22Rv1 (cell line): ENCODE data around the gene LRBA.

Source experiments
- H3K27ac ChIP-seq: fragments of 450-650 bp; 2 replicates; pipeline ENCODE4 v1.5.1; 2017
- CTCF ChIP-seq: fragments of 450-650 bp; IDR thresholded peaks from 2 replicates; pipeline ENCODE4 v1.5.1; 2017; ENCODE audit warnings: mild to moderate bottlenecking
- ZFX ChIP-seq: fragments of 450-650 bp; IDR thresholded peaks from 2 replicates; pipeline ENCODE4 v1.6.1; 2017; ENCODE audit warnings: antibody characterized with exemption, borderline replicate concordance

LRBA gene

DNA sequence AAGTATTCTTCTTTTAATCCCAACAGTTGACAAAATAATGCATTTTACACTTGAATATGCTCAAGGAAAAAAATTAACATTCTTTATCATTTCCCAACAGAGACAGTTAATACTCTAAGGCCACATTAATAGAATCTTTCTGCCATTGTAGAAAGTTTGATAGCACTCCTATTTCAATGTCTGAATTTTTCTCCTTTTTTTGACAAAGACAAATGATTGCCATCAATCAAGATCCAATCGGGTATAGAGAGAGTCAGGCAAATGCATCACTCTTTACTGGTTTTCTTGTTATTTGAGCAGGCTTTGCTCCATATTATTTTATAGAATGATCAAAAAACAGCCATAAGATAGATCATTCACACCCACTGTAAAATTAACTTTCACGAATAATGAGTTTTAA, 387.0 kb downstream of the LRBA start:
- TF ChIP-seq ZFX (no peak), CTCF (no peak)
- H3K27ac ChIP-seq, result no peak overlapping the region

DNA sequence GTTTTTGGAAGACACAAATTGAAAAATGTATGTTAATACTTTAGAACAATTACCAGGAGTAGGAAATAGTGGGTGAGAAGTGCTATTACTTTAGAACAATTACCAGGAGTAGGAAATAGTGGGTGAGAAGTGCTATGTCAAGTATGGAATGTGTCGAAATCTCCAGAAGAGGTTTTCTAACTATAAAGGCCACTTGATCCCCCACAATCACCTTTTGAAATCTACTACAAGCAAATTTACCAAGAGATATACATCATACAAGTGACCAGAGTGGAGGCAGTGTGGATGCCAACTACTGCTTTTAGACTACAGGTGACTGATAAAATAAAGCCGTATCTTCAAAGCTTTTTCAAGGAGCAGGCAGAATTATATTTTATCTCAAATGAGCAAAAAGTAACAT, 390.1 kb downstream of the LRBA start:
- TF ChIP-seq CTCF, result no peak
- TF ChIP-seq ZFX, result no peak
- H3K27ac ChIP-seq, result no peak overlapping the region

- no peak for TF ChIP-seq ZFX
- TF ChIP-seq CTCF, result no peak
Measured at GRCh38 chr4:150624055-150624454, 391.0 kb downstream of the LRBA start.

GRCh38 chr4:150619042-150619441, 396.0 kb downstream of the LRBA start:
- TF ChIP-seq CTCF (no peak), ZFX (no peak)
- H3K27ac ChIP-seq, result no peak overlapping the region

More at GRCh38 chr4:150624055-150624454, 391.0 kb downstream of the LRBA start:
- H3K27ac ChIP-seq, result no peak overlapping the region

DNA sequence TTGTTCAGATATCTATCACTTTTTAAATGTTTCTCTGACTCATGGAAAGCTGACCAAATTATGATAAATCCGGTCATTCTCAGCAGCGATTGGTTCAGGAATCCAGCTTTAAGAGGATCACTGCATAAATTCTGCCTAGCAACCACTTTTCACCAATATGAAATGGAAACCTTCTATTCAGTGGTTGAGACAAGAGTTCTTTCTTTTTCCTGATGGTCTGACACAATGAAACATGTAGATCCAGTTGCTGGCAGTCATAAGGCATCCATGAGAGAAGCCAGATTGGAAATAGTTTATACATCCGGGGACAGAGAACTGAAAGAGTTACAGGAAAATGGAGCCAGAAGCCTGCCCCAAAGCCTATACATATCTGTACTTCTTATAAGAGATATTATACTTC, 406.0 kb downstream of the LRBA start:
- H3K27ac ChIP-seq, result no peak overlapping the region
- no peak for TF ChIP-seq CTCF
- no peak for TF ChIP-seq ZFX

- no peak overlapping the region for H3K27ac ChIP-seq
- TF ChIP-seq CTCF, result no peak
- TF ChIP-seq ZFX, result no peak
Measured at GRCh38 chr4:150600812-150601445, 414.2 kb downstream of the LRBA start.

- TF ChIP-seq ZFX, result no peak
- TF ChIP-seq CTCF, result no peak
- no peak overlapping the region for H3K27ac ChIP-seq
Measured at GRCh38 chr4:150599547-150599946, 415.5 kb downstream of the LRBA start.
